Esophagus mucosa (tissue), 1 donor: ENCODE data around the gene PILRA. TPM values are rescaled to one million over a fixed set of nuclear protein-coding genes. Genes with fewer than 3 reads are reported as not detected.
"Not testable (repeated sequence)": the region's sequence is repeated elsewhere in the genome, so short reads cannot be mapped to it uniquely, and the experiment has no call there.

Source experiments
- ATAC-seq: fragments of 200-7000 bp; cut with Tn5 transposase; one replicate; pipeline ENCODE4 v1.9.1; 2020
- total RNA-seq: library from RNA; stranded (reverse); gene quantifications from one replicate; pipeline ENCODE4 v1.2.4, GENCODE V29; 2023
- donor health status: DM: yes; HTN: yes; CAD: no.

Gene PILRA
- total RNA-seq, 1 donor from 2014 or later, result 2.7 TPM

- no peak for ATAC-seq
Observed at GRCh38 chr7:100380196-100380595, 6.9 kb downstream of the PILRA start.

GRCh38 chr7:100381531-100382233 lies 8.4 kb downstream of the PILRA start:
- not testable (repeated sequence) for ATAC-seq

GRCh38 chr7:100382234-100382853 lies 9.1 kb downstream of the PILRA start:
- ATAC-seq, result not testable (repeated sequence)

- ATAC-seq, result no peak
Observed at GRCh38 chr7:100384628-100385294, 11.5 kb downstream of the PILRA start.

- ATAC-seq, result no peak
Observed at GRCh38 chr7:100386940-100387339, 13.7 kb downstream of the PILRA start.

GRCh38 chr7:100387695-100388094 lies 14.4 kb downstream of the PILRA start:
- no peak for ATAC-seq

- no peak for ATAC-seq
Observed at GRCh38 chr7:100389437-100390088, 16.3 kb downstream of the PILRA start.

- peak; percentile 10 for ATAC-seq
Observed at GRCh38 chr7:100390286-100391009, 17.2 kb downstream of the PILRA start.

- no peak for ATAC-seq
Observed at GRCh38 chr7:100393233-100393905, 20.1 kb downstream of the PILRA start.

- no peak for ATAC-seq
Observed at GRCh38 chr7:100394077-100394476, 20.8 kb downstream of the PILRA start.

- peak; percentile 31 for ATAC-seq
Observed at GRCh38 chr7:100396421-100396982, 23.2 kb downstream of the PILRA start.

GRCh38 chr7:100397315-100398081 lies 24.2 kb downstream of the PILRA start:
- ATAC-seq, result peak; percentile 24

- no peak for ATAC-seq
Observed at GRCh38 chr7:100398239-100398638, 25.0 kb downstream of the PILRA start.

- ATAC-seq, result no peak
Observed at GRCh38 chr7:100400041-100400440, 26.8 kb downstream of the PILRA start.

GRCh38 chr7:100400656-100401055 lies 27.4 kb downstream of the PILRA start:
- no peak for ATAC-seq

- ATAC-seq, result no peak
Observed at GRCh38 chr7:100401811-100402210, 28.5 kb downstream of the PILRA start.

GRCh38 chr7:100402241-100402640 lies 29.0 kb downstream of the PILRA start:
- ATAC-seq, result no peak

GRCh38 chr7:100406767-100407166 lies 33.5 kb downstream of the PILRA start:
- ATAC-seq, result peak; percentile 67

- peak; percentile 80 for ATAC-seq
Observed at GRCh38 chr7:100407285-100408180, 34.2 kb downstream of the PILRA start.

- ATAC-seq, result no peak
Observed at GRCh38 chr7:100411101-100411500, 37.8 kb downstream of the PILRA start.
